ENCODE measurements around the gene NAALAD2. TPM values are rescaled to one million over a fixed set of nuclear protein-coding genes. Genes with fewer than 3 reads are reported as not detected.
"Not testable (repeated sequence)": the region's sequence is repeated elsewhere in the genome, so short reads cannot be mapped to it uniquely, and the experiment has no call there.

NAALAD2 gene
- total RNA-seq, 2 experiments from 2014 or later, result not detected

- peaks cover 36% of the 10 kb centered on the region for H3K4me1 Mint-ChIP-seq
- no peak for DNase-seq
- H3K36me3 Mint-ChIP-seq, result peaks cover 40% of the 10 kb centered on the region
- H3K4me3 Mint-ChIP-seq, result no peak overlapping the region
- H3K27ac Mint-ChIP-seq, result no peak overlapping the region
- no peaks in the 10 kb centered on the region for H3K27me3 Mint-ChIP-seq
- H3K9me3 Mint-ChIP-seq, result peaks cover 5% of the 10 kb centered on the region
Measured at GRCh38 chr11:90218606-90219005, 84.1 kb downstream of the NAALAD2 start.

- peaks cover 39% of the 10 kb centered on the region for H3K4me1 Mint-ChIP-seq
- DNase-seq, result no peak
- no peak overlapping the region for H3K27ac Mint-ChIP-seq
- no peaks in the 10 kb centered on the region for H3K27me3 Mint-ChIP-seq
- H3K4me3 Mint-ChIP-seq, result peak overlapping the region; percentile 98
- H3K9me3 Mint-ChIP-seq, result peaks cover 5% of the 10 kb centered on the region
- peaks cover 39% of the 10 kb centered on the region for H3K36me3 Mint-ChIP-seq
Measured at GRCh38 chr11:90219438-90219837, 85.0 kb downstream of the NAALAD2 start.

GRCh38 chr11:90220391-90220790, 85.9 kb downstream of the NAALAD2 start:
- H3K36me3 Mint-ChIP-seq, result peaks cover 39% of the 10 kb centered on the region
- peaks cover 5% of the 10 kb centered on the region for H3K9me3 Mint-ChIP-seq
- peak overlapping the region; percentile 98 for H3K4me3 Mint-ChIP-seq
- no peaks in the 10 kb centered on the region for H3K27me3 Mint-ChIP-seq
- peaks cover 39% of the 10 kb centered on the region for H3K4me1 Mint-ChIP-seq
- DNase-seq, result no peak
- H3K27ac Mint-ChIP-seq, result peak overlapping the region; percentile 17

GRCh38 chr11:90221803-90222458, 87.5 kb downstream of the NAALAD2 start:
- Mint-ChIP-seq H3K27ac (peak overlapping the region; percentile 95), H3K36me3 (peaks cover 34% of the 10 kb centered on the region), H3K4me1 (peaks cover 34% of the 10 kb centered on the region), H3K4me3 (peak overlapping the region; percentile 98), H3K9me3 (peaks cover 5% of the 10 kb centered on the region), H3K27me3 (no peaks in the 10 kb centered on the region)
- no peak for DNase-seq

- Mint-ChIP-seq H3K4me3 (peak within 1 kb of the TSS; percentile 98), H3K27me3 (no peaks in the 10 kb centered on the region), H3K27ac (peak within 1 kb of the TSS; percentile 95), H3K9me3 (peaks cover 5% of the 10 kb centered on the region), H3K36me3 (peaks cover 34% of the 10 kb centered on the region), H3K4me1 (peaks cover 30% of the 10 kb centered on the region)
- DNase-seq, result peak; percentile 92
Measured at GRCh38 chr11:90222459-90223247, 88.2 kb downstream of the NAALAD2 start, which contains the start of gene CHORDC1. Gene CHORDC1 (minus strand): TSS chr11:90223049. CDS start chr11:90222954, 95 bp downstream.

- Mint-ChIP-seq H3K27me3 (no peaks in the 10 kb centered on the region), H3K4me1 (peaks cover 26% of the 10 kb centered on the region), H3K9me3 (peaks cover 5% of the 10 kb centered on the region)
Measured at GRCh38 chr11:90223248-90223585, 88.8 kb downstream of the NAALAD2 start.

GRCh38 chr11:90228056-90228455, 93.6 kb downstream of the NAALAD2 start:
- DNase-seq, result no peak
- H3K27ac Mint-ChIP-seq, result no peak overlapping the region
- peaks cover 1% of the 10 kb centered on the region for H3K9me3 Mint-ChIP-seq
- no peak overlapping the region for H3K4me3 Mint-ChIP-seq
- peaks cover 10% of the 10 kb centered on the region for H3K36me3 Mint-ChIP-seq
- H3K27me3 Mint-ChIP-seq, result peaks cover 5% of the 10 kb centered on the region
- H3K4me1 Mint-ChIP-seq, result peaks cover 3% of the 10 kb centered on the region

More at GRCh38 chr11:90223248-90223585, 88.8 kb downstream of the NAALAD2 start:
- no peak for DNase-seq
- peaks cover 34% of the 10 kb centered on the region for H3K36me3 Mint-ChIP-seq
- H3K27ac Mint-ChIP-seq, result peak overlapping the region; percentile 95
- H3K4me3 Mint-ChIP-seq, result peak overlapping the region; percentile 98

- Mint-ChIP-seq H3K9me3 (peaks cover 1% of the 10 kb centered on the region), H3K4me3 (no peak overlapping the region), H3K27me3 (peaks cover 5% of the 10 kb centered on the region), H3K27ac (no peak overlapping the region), H3K4me1 (no peaks in the 10 kb centered on the region), H3K36me3 (peaks cover 10% of the 10 kb centered on the region)
- no peak for DNase-seq
Measured at GRCh38 chr11:90229791-90230190, 95.3 kb downstream of the NAALAD2 start.

- no peaks in the 10 kb centered on the region for H3K4me1 Mint-ChIP-seq
Measured at GRCh38 chr11:90234977-90235376, 100.5 kb downstream of the NAALAD2 start.

GRCh38 chr11:90235526-90235925, 101.1 kb downstream of the NAALAD2 start:
- Mint-ChIP-seq H3K9me3 (peaks cover 1% of the 10 kb centered on the region), H3K36me3 (no peaks in the 10 kb centered on the region), H3K27ac (no peak overlapping the region), H3K27me3 (no peaks in the 10 kb centered on the region), H3K4me1 (no peaks in the 10 kb centered on the region), H3K4me3 (no peak overlapping the region)
- no peak for DNase-seq

More at GRCh38 chr11:90234977-90235376, 100.5 kb downstream of the NAALAD2 start:
- no peak overlapping the region for H3K4me3 Mint-ChIP-seq
- DNase-seq, result no peak
- H3K27me3 Mint-ChIP-seq, result peaks cover 1% of the 10 kb centered on the region
- H3K36me3 Mint-ChIP-seq, result peaks cover 2% of the 10 kb centered on the region
- no peak overlapping the region for H3K27ac Mint-ChIP-seq
- H3K9me3 Mint-ChIP-seq, result peaks cover 1% of the 10 kb centered on the region

- no peak overlapping the region for H3K4me3 Mint-ChIP-seq
Measured at GRCh38 chr11:90237004-90237403, 102.5 kb downstream of the NAALAD2 start.

GRCh38 chr11:90239967-90240636, 105.6 kb downstream of the NAALAD2 start:
- not testable (repeated sequence) for H3K36me3 Mint-ChIP-seq, DNase-seq

More at GRCh38 chr11:90237004-90237403, 102.5 kb downstream of the NAALAD2 start:
- no peaks in the 10 kb centered on the region for H3K9me3 Mint-ChIP-seq
- no peaks in the 10 kb centered on the region for H3K36me3 Mint-ChIP-seq
- no peaks in the 10 kb centered on the region for H3K4me1 Mint-ChIP-seq
- DNase-seq, result no peak
- H3K27me3 Mint-ChIP-seq, result peaks cover 10% of the 10 kb centered on the region
- H3K27ac Mint-ChIP-seq, result no peak overlapping the region

GRCh38 chr11:90241414-90241813, 107.0 kb downstream of the NAALAD2 start:
- Mint-ChIP-seq H3K27me3 (peaks cover 30% of the 10 kb centered on the region), H3K4me3 (no peak overlapping the region), H3K4me1 (no peaks in the 10 kb centered on the region), H3K9me3 (no peaks in the 10 kb centered on the region), H3K36me3 (no peaks in the 10 kb centered on the region), H3K27ac (no peak overlapping the region)
- DNase-seq, result no peak

More at GRCh38 chr11:90239967-90240636, 105.6 kb downstream of the NAALAD2 start:
- H3K4me3 Mint-ChIP-seq, H3K27ac Mint-ChIP-seq, H3K4me1 Mint-ChIP-seq, H3K9me3 Mint-ChIP-seq: not testable (repeated sequence)
- peaks cover 24% of the 10 kb centered on the region for H3K27me3 Mint-ChIP-seq
